CD14-positive monocyte (primary cell): ENCODE measurements around the gene CCDC78. TPM values are rescaled to one million over a fixed set of nuclear protein-coding genes. Genes with fewer than 3 reads are reported as not detected.

Source experiments
- DNase-seq, 3 donors: peaks; one replicate each; pipeline ENCODE4 v3.0.0-alpha.2; 2011 to 2022
- H2AFZ ChIP-seq: 2 replicates; pipeline ENCODE4 v1.6.0; 2012; ENCODE audit warnings: mild to moderate bottlenecking, low read depth, low read length, inconsistent platforms; ENCODE audit not compliant: insufficient read depth, poor library complexity, severe bottlenecking
- H3K27ac ChIP-seq, 2 donors: 1 replicate in 1 of 2; 2 replicates in 1 of 2; pipeline ENCODE4 v1.5.1; 2012 to 2013; ENCODE audit warnings: low read length in 2 of 2, control low read depth in 1 of 2, inconsistent platforms in 1 of 2, low read depth in 1 of 2, mild to moderate bottlenecking in 1 of 2
- H3K27me3 ChIP-seq, 2 donors: one replicate each; pipeline versions ENCODE4 v1.6.0 to v1.6.1; 2011 to 2013; ENCODE audit warnings: low read length in 2 of 2; ENCODE audit not compliant: control insufficient read depth in 2 of 2, insufficient read depth in 2 of 2
- H3K36me3 ChIP-seq, 2 donors: replicated peaks in 1 of 2; 1 replicate in 1 of 2; 2 replicates in 1 of 2; pipeline versions ENCODE4 v1.5.1 to v1.6.1; 2012 to 2013; ENCODE audit warnings: low read length in 2 of 2, control low read depth in 1 of 2, inconsistent platforms in 1 of 2, mild to moderate bottlenecking in 1 of 2; ENCODE audit not compliant: insufficient read depth in 2 of 2, control insufficient read depth in 1 of 2
- H3K4me1 ChIP-seq, 2 donors: 1 replicate in 1 of 2; 2 replicates in 1 of 2; pipeline versions ENCODE4 v1.5.1 to v1.6.1; 2012 to 2013; ENCODE audit warnings: low read length in 2 of 2, control low read depth in 1 of 2, inconsistent platforms in 1 of 2, mild to moderate bottlenecking in 1 of 2, moderate library complexity in 1 of 2; ENCODE audit not compliant: insufficient read depth in 2 of 2, control insufficient read depth in 1 of 2
- H3K4me2 ChIP-seq: replicated peaks from 2 replicates; pipeline ENCODE3; 2012; ENCODE audit warnings: low read length, moderate library complexity, mild to moderate bottlenecking; ENCODE audit not compliant: poor library complexity, severe bottlenecking; ENCODE audit errors: extremely low read depth
- H3K4me3 ChIP-seq, 3 experiments: fragments of 200-600 bp in 1 of 3; sonication (generic) in 1 of 3; replicated peaks in 1 of 3; 1 replicate in 2 of 3; 2 replicates in 1 of 3; pipeline ENCODE4 v1.5.1; 2011 to 2013; ENCODE audit warnings: low read length in 3 of 3, mild to moderate bottlenecking in 3 of 3, control low read depth in 2 of 3, low read depth in 2 of 3, inconsistent platforms in 1 of 3, moderate library complexity in 1 of 3
- H3K79me2 ChIP-seq: 2 replicates; pipeline ENCODE4 v1.6.0; 2012; ENCODE audit warnings: mild to moderate bottlenecking, control low read depth, inconsistent platforms, low read length, moderate library complexity; ENCODE audit not compliant: insufficient read depth
- H3K9ac ChIP-seq: 2 replicates; pipeline ENCODE4 v1.6.0; 2017; ENCODE audit warnings: low read length, mild to moderate bottlenecking; ENCODE audit not compliant: insufficient read depth, poor library complexity, severe bottlenecking
- H3K9me3 ChIP-seq, 2 donors: replicated peaks in 1 of 2; 1 replicate in 1 of 2; 2 replicates in 1 of 2; pipeline versions ENCODE4 v1.5.1 to v1.6.1; 2012 to 2013; ENCODE audit warnings: low read length in 2 of 2, control low read depth in 1 of 2; ENCODE audit not compliant: control insufficient read depth in 1 of 2, insufficient read depth in 1 of 2
- H4K20me1 ChIP-seq: 2 replicates; pipeline ENCODE4 v1.6.0; 2012; ENCODE audit warnings: mild to moderate bottlenecking, low read length, control low read depth, moderate library complexity; ENCODE audit not compliant: insufficient read depth
- H3K27ac Mint-ChIP-seq, 7 donors: one replicate each; pipeline ENCODE4 v1.8.0; 2020; ENCODE audit warnings: mild to moderate bottlenecking in 7 of 7, mixed read lengths in 7 of 7, moderate library complexity in 6 of 7, inconsistent platforms in 2 of 7
- H3K27me3 Mint-ChIP-seq, 3 donors: one replicate each; pipeline ENCODE4 v1.8.0; 2021 to 2022; ENCODE audit warnings: low read depth in 3 of 3, mild to moderate bottlenecking in 3 of 3, mixed read lengths in 3 of 3, moderate library complexity in 3 of 3, inconsistent platforms in 1 of 3
- H3K36me3 Mint-ChIP-seq, 2 donors: one replicate each; pipeline ENCODE4 v1.8.0; 2020; ENCODE audit warnings: mixed read lengths in 2 of 2, inconsistent platforms in 1 of 2, mild to moderate bottlenecking in 1 of 2
- H3K4me1 Mint-ChIP-seq: one replicate; pipeline ENCODE4 v1.8.0; 2020; ENCODE audit warnings: mild to moderate bottlenecking, mixed read lengths
- H3K4me3 Mint-ChIP-seq, 2 donors: one replicate each; pipeline ENCODE4 v1.8.0; 2020; ENCODE audit warnings: mild to moderate bottlenecking in 2 of 2, mixed read lengths in 2 of 2, moderate library complexity in 1 of 2
- H3K9me3 Mint-ChIP-seq, 7 donors: one replicate each; pipeline ENCODE4 v1.8.0; 2020 to 2022; ENCODE audit warnings: mixed read lengths in 7 of 7, mild to moderate bottlenecking in 6 of 7, moderate library complexity in 6 of 7, inconsistent platforms in 2 of 7
- WGBS: methylation state at CpG from one replicate; pipeline ENCODE4 v1.1.5; 2013; ENCODE audit warnings: missing lambda C conversion rate; ENCODE audit not compliant: insufficient coverage; 5-methylcytosine and 5-hydroxymethylcytosine counted together
- intact Hi-C, 2 donors: fragments of 100-400 bp; cut with micrococcal nuclease; formaldehyde crosslinking; loops; one replicate each; pipeline versions ENCODE4 v1.15.0 to v1.15.1; 2023
- polyA plus RNA-seq, 3 donors: library from polyadenylated mRNA; depleted of rRNA in 1 of 3; unstranded in 2 of 3; stranded (reverse) in 1 of 3; fragments of 300-500 nt in 2 of 3; fragments of >200 nt in 1 of 3; fragmentation: Illumina TruSeq in 2 of 3; gene quantifications; 1 replicate in 2 of 3; 2 replicates in 1 of 3; pipeline ENCODE4 v1.2.3, GENCODE V29; 2012 to 2021
- TF ChIP-seq, protein P1 (sequence below): fragments of 200-600 bp; IDR thresholded peaks from one replicate; pipeline ENCODE4 v1.8.0; 2022; ENCODE audit warnings: antibody characterized with exemption, mild to moderate bottlenecking

CCDC78 gene
- polyA plus RNA-seq, 3 donors: 0.96 TPM; not detected in 2

DNA sequence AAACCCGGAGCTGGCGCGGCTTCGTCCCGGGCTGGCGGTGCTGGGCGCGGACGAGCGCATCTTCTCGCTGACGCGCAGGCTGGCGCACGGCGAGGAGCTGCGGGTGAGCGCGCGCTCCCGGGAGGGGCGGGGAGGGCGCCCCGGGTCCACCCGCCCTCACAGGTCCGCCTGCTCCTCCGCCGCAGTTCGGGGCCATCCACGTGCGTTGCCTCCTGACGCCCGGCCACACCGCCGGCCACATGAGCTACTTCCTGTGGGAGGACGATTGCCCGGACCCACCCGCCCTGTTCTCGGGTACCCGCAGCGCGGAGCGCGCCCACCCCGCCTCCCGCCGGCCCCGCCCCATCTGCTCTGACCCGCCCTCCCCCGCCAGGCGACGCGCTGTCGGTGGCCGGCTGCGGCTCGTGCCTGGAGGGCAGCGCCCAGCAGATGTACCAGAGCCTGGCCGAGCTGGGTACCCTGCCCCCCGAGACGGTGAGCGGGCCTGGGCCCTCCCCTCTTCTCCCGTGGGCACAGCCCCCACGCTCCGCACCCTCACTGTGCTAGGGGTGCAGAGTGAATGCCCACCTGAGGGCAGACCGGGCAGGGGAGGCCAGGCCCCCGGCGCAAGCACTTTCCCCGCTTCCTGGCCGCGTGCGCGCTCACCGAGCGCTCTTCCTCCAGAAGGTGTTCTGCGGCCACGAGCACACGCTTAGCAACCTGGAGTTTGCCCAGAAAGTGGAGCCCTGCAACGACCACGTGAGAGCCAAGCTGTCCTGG is 2.1 kb upstream of the CCDC78 start:
- Mint-ChIP-seq H3K27me3 (peaks cover 11 to 46% (median 20%) of the 10 kb centered on the region in 3 donors), H3K4me3 (peak overlapping the region; percentile 31 to 72)
- peak overlapping the region in 1 of 3 experiments; percentile 77 for H3K4me3 ChIP-seq

DNA sequence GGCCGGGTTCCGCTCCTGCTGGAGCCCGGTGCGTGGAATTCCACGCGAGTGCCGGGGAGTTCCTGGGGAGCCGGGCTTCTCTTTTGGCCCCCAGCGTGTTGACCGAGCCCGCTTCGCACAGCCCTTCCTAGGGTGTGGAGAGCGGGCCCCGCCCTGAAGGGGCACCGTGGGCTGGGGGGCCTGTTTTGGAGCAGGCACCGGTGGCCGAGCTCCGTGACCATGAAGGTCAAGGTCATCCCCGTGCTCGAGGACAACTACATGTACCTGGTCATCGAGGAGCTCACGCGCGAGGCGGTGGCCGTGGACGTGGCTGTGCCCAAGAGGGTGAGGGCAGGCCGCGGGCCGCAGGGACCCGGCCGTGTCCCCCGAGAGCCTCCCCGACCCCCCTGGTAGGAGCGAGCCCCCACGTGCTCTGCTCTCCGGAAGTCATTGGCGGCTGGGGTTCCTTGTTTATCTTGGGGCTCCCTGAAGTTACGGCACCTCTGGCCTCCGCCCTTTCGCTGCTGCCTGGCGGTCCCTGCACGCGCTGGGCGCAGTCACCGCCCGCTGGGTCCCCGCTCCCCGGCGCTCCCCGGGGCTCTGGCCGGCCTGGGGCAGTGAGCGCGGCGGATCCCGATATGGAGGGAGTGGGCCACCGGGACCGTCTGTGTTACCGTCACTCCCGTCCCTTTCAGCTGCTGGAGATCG is 1.2 kb upstream of the CCDC78 start:
- peaks cover 10 to 16% of the 10 kb centered on the region in 2 donors for H3K36me3 Mint-ChIP-seq
- Histone ChIP-seq H3K4me1 (peaks cover 16 to 27% of the 10 kb centered on the region in 2 donors), H2AFZ (peak overlapping the region; percentile 70), H3K9me3 (no peaks in the 10 kb centered on the region), H3K4me3 (peak overlapping the region; percentile 7 to 77 (median 56)), H3K27ac (no peak overlapping the region), H3K9ac (peak overlapping the region; percentile 53), H3K36me3 (peaks cover 7 to 24% of the 10 kb centered on the region in 2 donors), H3K79me2 (no peaks in the 10 kb centered on the region), H4K20me1 (peaks cover 10% of the 10 kb centered on the region), H3K27me3 (peaks cover 3 to 35% of the 10 kb centered on the region in 2 donors), H3K4me2 (peak overlapping the region; percentile 94)
- intact Hi-C loops: no loop called here
- DNase-seq: peak; percentile 18 to 33 (median 25)
- peak overlapping the region; percentile 67 to 73 for H3K4me3 Mint-ChIP-seq
- under 1% methylated on average over 61 of the region's 61 CpGs for WGBS
- H3K4me1 Mint-ChIP-seq: peaks cover 7% of the 10 kb centered on the region
- TF ChIP-seq, protein P1, sequence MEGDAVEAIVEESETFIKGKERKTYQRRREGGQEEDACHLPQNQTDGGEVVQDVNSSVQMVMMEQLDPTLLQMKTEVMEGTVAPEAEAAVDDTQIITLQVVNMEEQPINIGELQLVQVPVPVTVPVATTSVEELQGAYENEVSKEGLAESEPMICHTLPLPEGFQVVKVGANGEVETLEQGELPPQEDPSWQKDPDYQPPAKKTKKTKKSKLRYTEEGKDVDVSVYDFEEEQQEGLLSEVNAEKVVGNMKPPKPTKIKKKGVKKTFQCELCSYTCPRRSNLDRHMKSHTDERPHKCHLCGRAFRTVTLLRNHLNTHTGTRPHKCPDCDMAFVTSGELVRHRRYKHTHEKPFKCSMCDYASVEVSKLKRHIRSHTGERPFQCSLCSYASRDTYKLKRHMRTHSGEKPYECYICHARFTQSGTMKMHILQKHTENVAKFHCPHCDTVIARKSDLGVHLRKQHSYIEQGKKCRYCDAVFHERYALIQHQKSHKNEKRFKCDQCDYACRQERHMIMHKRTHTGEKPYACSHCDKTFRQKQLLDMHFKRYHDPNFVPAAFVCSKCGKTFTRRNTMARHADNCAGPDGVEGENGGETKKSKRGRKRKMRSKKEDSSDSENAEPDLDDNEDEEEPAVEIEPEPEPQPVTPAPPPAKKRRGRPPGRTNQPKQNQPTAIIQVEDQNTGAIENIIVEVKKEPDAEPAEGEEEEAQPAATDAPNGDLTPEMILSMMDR: no peak
- peaks cover 11 to 46% (median 20%) of the 10 kb centered on the region in 3 donors for H3K27me3 Mint-ChIP-seq
- H3K27ac Mint-ChIP-seq: no peak overlapping the region
- no peaks in the 10 kb centered on the region for H3K9me3 Mint-ChIP-seq

More for the DNA sequence above, 2.1 kb upstream of the CCDC78 start:
- no peaks in the 10 kb centered on the region for H3K9me3 ChIP-seq
- H3K9ac ChIP-seq: no peak overlapping the region
- peaks cover 2% of the 10 kb centered on the region for H4K20me1 ChIP-seq
- H3K4me1 ChIP-seq: peaks cover 16 to 27% of the 10 kb centered on the region in 2 donors
- intact Hi-C loops: no loop called here
- TF ChIP-seq, protein P1: no peak
- H3K79me2 ChIP-seq: no peaks in the 10 kb centered on the region
- Mint-ChIP-seq H3K9me3 (no peaks in the 10 kb centered on the region), H3K4me1 (peaks cover 7% of the 10 kb centered on the region), H3K36me3 (peaks cover 14 to 21% of the 10 kb centered on the region in 2 donors), H3K27ac (no peak overlapping the region)
- H3K4me2 ChIP-seq: peak overlapping the region; percentile 94
- under 1% methylated on average over 61 of the region's 80 CpGs for WGBS
- H3K27me3 ChIP-seq: peaks cover 3 to 35% of the 10 kb centered on the region in 2 donors
- H3K27ac ChIP-seq: no peak overlapping the region
- H2AFZ ChIP-seq: no peak overlapping the region
- peaks cover 13 to 32% of the 10 kb centered on the region in 2 donors for H3K36me3 ChIP-seq
- peak; percentile 12 to 61 (median 52) for DNase-seq
